GM12878 (cell line): ENCODE measurements around the gene RPL38. TPM values are rescaled to one million over a fixed set of nuclear protein-coding genes. Genes with fewer than 3 reads are reported as not detected.

Source experiments
- ATAC-seq: fragments of 200-7000 bp; cut with Tn5 transposase; 3 replicates; pipeline ENCODE4 v1.9.1; 2020; ENCODE audit warnings: mild to moderate bottlenecking, moderate library complexity
- BruUV-seq: library from RNA; stranded (reverse); fragments of 400-500 nt; replicated peaks from 2 replicates; lab custom pipeline; 2021; lab: Mats Ljungman, UMichigan
- CTCF ChIA-PET: fragments of 300-600 bp; sonication (Branson Sonifier 250); formaldehyde crosslinking; extraction: SDS; loops from one replicate; lab custom pipeline; 2021; ENCODE audit warnings: inconsistent platforms; lab: Yijun Ruan, JAX
- POLR2A ChIA-PET: fragments of 350-600 bp; formaldehyde crosslinking; extraction: SDS; loops from one replicate; lab custom pipeline; 2021; ENCODE audit warnings: inconsistent platforms; lab: Charles Lee
- RAD21 ChIA-PET: fragments of 300-600 bp; sonication (Branson Sonifier 250); formaldehyde crosslinking; loops from one replicate; lab custom pipeline; 2023; ENCODE audit warnings: antibody characterized with exemption; ENCODE audit not compliant: unreplicated experiment; lab: Charles Lee
- SMC1A ChIA-PET: fragments of 300-600 bp; sonication (Branson Sonifier 250); formaldehyde crosslinking; loops from one replicate; lab custom pipeline; 2023; ENCODE audit not compliant: unreplicated experiment, uncharacterized antibody; lab: Charles Lee
- DNase-seq: peaks from one replicate; pipeline ENCODE4 v3.0.0-alpha.2; 2011; ENCODE audit warnings: low read depth, low spot score
- FAIRE-seq: peaks from 3 replicates; lab custom pipeline; 2011; peaks lifted over from hg19 to GRCh38; lab: Jason Lieb, UNC
- H2AFZ ChIP-seq: 2 replicates; pipeline ENCODE4 v1.6.0; 2011; ENCODE audit warnings: low read depth, low read length, control low read depth; ENCODE audit not compliant: control insufficient read depth
- H3K27ac ChIP-seq: 2 replicates; pipeline ENCODE4 v1.5.1; 2011; ENCODE audit warnings: control low read depth; ENCODE audit not compliant: control insufficient read depth, insufficient read depth
- H3K27me3 ChIP-seq, 2 experiments: replicated peaks in 1 of 2; 2 replicates each; pipeline versions ENCODE4 v1.6.0 to v1.6.1; 2011; ENCODE audit warnings: low read length in 1 of 2; ENCODE audit not compliant: control insufficient read depth in 2 of 2, insufficient read depth in 2 of 2
- H3K36me3 ChIP-seq, 2 experiments: 2 replicates each; pipeline ENCODE4 v1.5.1; 2011; ENCODE audit warnings: low read length in 1 of 2; ENCODE audit not compliant: control insufficient read depth in 2 of 2, insufficient read depth in 2 of 2
- H3K4me1 ChIP-seq: 2 replicates; pipeline ENCODE4 v1.6.1; 2011; ENCODE audit warnings: mild to moderate bottlenecking, low read length, moderate library complexity, mixed read lengths; ENCODE audit not compliant: control insufficient read depth, insufficient read depth
- H3K4me2 ChIP-seq: 2 replicates; pipeline ENCODE4 v1.6.0; 2011; ENCODE audit warnings: control low read depth; ENCODE audit not compliant: control insufficient read depth, insufficient read depth
- H3K4me3 ChIP-seq: fragments of 200-600 bp; sonication (generic); 2 replicates; pipeline ENCODE4 v1.5.1; 2016
- H3K79me2 ChIP-seq: 2 replicates; pipeline ENCODE4 v1.6.0; 2011; ENCODE audit warnings: low read length; ENCODE audit not compliant: control insufficient read depth, insufficient read depth
- H3K9ac ChIP-seq: 2 replicates; pipeline ENCODE4 v1.8.0; 2011; ENCODE audit warnings: low read length, control low read depth, mixed read lengths; ENCODE audit not compliant: control insufficient read depth, insufficient read depth
- H3K9me3 ChIP-seq: replicated peaks from 3 replicates; pipeline ENCODE4 v1.5.1; 2011; ENCODE audit warnings: mild to moderate bottlenecking, low read length; ENCODE audit not compliant: control insufficient read depth, insufficient read depth
- H4K20me1 ChIP-seq: 2 replicates; pipeline ENCODE4 v1.6.0; 2011; ENCODE audit not compliant: control insufficient read depth, insufficient read depth
- ASH2L ChIP-seq: fragments of 300-600, 200-600 bp; sonication (generic); IDR thresholded peaks from 2 replicates; pipeline ENCODE4 v1.6.1; 2017; ENCODE audit warnings: low read depth, mild to moderate bottlenecking, borderline replicate concordance
- NR2C2 ChIP-seq: IDR thresholded peaks from 2 replicates; pipeline ENCODE4 v1.6.1; 2011; ENCODE audit warnings: borderline replicate concordance, low read depth; ENCODE audit not compliant: control insufficient read depth, insufficient read length
- POLR2A ChIP-seq: IDR thresholded peaks from 2 replicates; pipeline ENCODE4 v1.6.1; 2011; ENCODE audit warnings: low read depth, mild to moderate bottlenecking, low read length
- RB1 ChIP-seq: fragments of 450-650 bp; formaldehyde crosslinking; IDR thresholded peaks from 2 replicates; pipeline ENCODE4 v1.6.1; 2017; ENCODE audit warnings: mild to moderate bottlenecking, borderline replicate concordance
- RBBP5 ChIP-seq: fragments of 200-600 bp; sonication (generic); conservative IDR thresholded peaks from 2 replicates; pipeline ENCODE4 v1.6.1; 2016
- SMARCA5 ChIP-seq: fragments of 450-650 bp; IDR thresholded peaks from 2 replicates; pipeline ENCODE4 v1.6.1; 2017; ENCODE audit warnings: mild to moderate bottlenecking
- SREBF1 ChIP-seq: IDR thresholded peaks from 2 replicates; pipeline ENCODE4 v1.6.1; 2012; ENCODE audit warnings: mild to moderate bottlenecking, low read length
- STAT3 ChIP-seq: IDR thresholded peaks from 2 replicates; pipeline ENCODE4 v1.6.1; 2011; ENCODE audit warnings: low read depth, low read length, improper control_type of control experiment
- ZZZ3 ChIP-seq: IDR thresholded peaks from 2 replicates; pipeline ENCODE4 v1.6.1; 2011; ENCODE audit warnings: low read depth; ENCODE audit not compliant: control insufficient read depth, insufficient read length
- WGBS: methylation state at CpG from one replicate; pipeline ENCODE4 v1.1.6; 2016; ENCODE audit warnings: low lambda C conversion rate; ENCODE audit not compliant: insufficient replicate concordance, insufficient coverage; ENCODE audit errors: missing lambda C conversion rate; 5-methylcytosine and 5-hydroxymethylcytosine counted together
- in situ Hi-C: fragments of 300-500 bp; cut with MboI; formaldehyde crosslinking; loops from 9 replicates; pipeline ENCODE4 v1.14.3; 2018; ENCODE audit warnings: mixed read lengths
- intact Hi-C: fragments of 100-400 bp; cut with micrococcal nuclease; formaldehyde crosslinking; loops from one replicate; pipeline ENCODE4 v1.14.2; 2022; ENCODE audit not compliant: unreplicated experiment
- polyA plus RNA-seq, 11 experiments: library from polyadenylated mRNA; depleted of rRNA in 4 of 11; unstranded in 6 of 11; stranded (reverse) in 5 of 11; fragments of >200 nt; fragmentation: Nextera tagmentation in 4 of 11; fragmentation: Illumina TruSeq in 1 of 11; extraction: Ambion mirVana in 4 of 11; extraction: Trizol in 1 of 11; gene quantifications; 1 replicate in 1 of 11; 2 replicates in 10 of 11; pipeline versions ENCODE4 v1.2.1 to v1.2.3, GENCODE V29; 2011 to 2016; ENCODE audit warnings: inconsistent platforms in 2 of 11, missing spikeins in 2 of 11, low read depth in 1 of 11
- total RNA-seq, 4 experiments: library from RNA; depleted of rRNA in 3 of 4; stranded (reverse); fragments of >200 nt in 3 of 4; fragmentation: Illumina TruSeq in 1 of 4; extraction: Trizol in 1 of 4; gene quantifications; 2 replicates each; pipeline versions ENCODE4 v1.2.1 to v1.2.3, GENCODE V29; 2013 to 2021
- TF ChIP-seq, protein P1 (sequence below): fragments of 450-650 bp; formaldehyde crosslinking; IDR thresholded peaks from 2 replicates; pipeline ENCODE4 v1.5.0; 2022; ENCODE audit warnings: mild to moderate bottlenecking, missing genetic modification characterization

Gene RPL38
- total and polyA plus RNA-seq, 10 of the 15 experiments (the other 5 are each of a cell fraction or from before 2014, with no cell fraction given) = 1,318 to 4,938 (median 2,673) TPM

DNA sequence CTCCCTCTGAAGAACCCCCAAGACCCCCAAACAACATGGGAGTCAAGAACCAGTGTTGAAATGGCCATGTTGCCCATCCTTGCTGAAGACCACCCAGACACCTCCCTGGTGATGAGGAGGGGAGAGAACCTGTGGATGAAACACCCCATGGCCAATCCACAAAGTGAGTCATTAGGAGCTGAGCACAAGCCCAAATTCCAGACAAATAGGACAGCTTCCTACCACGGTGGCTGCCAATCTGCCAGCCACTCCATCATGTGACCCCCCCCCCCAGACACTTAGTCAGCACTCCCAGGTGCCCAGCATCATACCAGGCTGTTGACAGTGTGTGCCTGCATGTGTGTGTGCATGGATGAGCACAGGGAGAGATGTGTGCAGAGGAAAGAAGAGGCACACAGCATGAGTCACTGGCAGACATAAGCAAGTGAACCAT is 26.4 kb upstream of the RPL38 start:
- WGBS = 0% methylated on average over 1 of the region's 1 CpG
- intact Hi-C loops = loop anchor here (2.0 to 10.0 kb wide), 2 partner anchors 182 to 748 kb away; no protein-coding TSS in a partner anchor
- Histone ChIP-seq H3K27ac (no peak overlapping the region), H3K36me3 (no peaks in the 10 kb centered on the region), H3K79me2 (no peaks in the 10 kb centered on the region), H2AFZ (no peak overlapping the region), H3K4me1 (no peaks in the 10 kb centered on the region), H3K4me2 (no peak overlapping the region), H3K9me3 (no peaks in the 10 kb centered on the region), H4K20me1 (no peaks in the 10 kb centered on the region), H3K4me3 (no peak overlapping the region), H3K9ac (no peak overlapping the region), H3K27me3 (peaks cover 0 to 2% of the 10 kb centered on the region in 2 experiments; a peak in 3 of 4 replicates)
- in situ Hi-C loops = loop anchor here (10.0 kb wide), 2 partner anchors 58 to 742 kb away; no protein-coding TSS in a partner anchor
- CTCF ChIA-PET = interaction anchor here (1.0 to 1.3 kb wide), 3 partner anchors 12 to 749 kb away, joined by 4 to 5 read pairs (median 5); no protein-coding TSS in a partner anchor
- RAD21 ChIA-PET = interaction anchor here (1.2 kb wide), 1 partner anchor 87 kb away, joined by 3 read pairs; no protein-coding TSS in a partner anchor
- FAIRE-seq = no peak
- SMC1A ChIA-PET = interaction anchor here (2.0 kb wide), 1 partner anchor 87 kb away, joined by 6 read pairs; no protein-coding TSS in a partner anchor
- DNase-seq = no peak
- POLR2A ChIA-PET = no interaction called here
- TF ChIP-seq ZZZ3 (no peak), RBBP5 (no peak), NR2C2 (no peak), SREBF1 (no peak), ASH2L (no peak), STAT3 (no peak), SMARCA5 (no peak), RB1 (no peak), POLR2A (no peak)
- TF ChIP-seq, protein P1, sequence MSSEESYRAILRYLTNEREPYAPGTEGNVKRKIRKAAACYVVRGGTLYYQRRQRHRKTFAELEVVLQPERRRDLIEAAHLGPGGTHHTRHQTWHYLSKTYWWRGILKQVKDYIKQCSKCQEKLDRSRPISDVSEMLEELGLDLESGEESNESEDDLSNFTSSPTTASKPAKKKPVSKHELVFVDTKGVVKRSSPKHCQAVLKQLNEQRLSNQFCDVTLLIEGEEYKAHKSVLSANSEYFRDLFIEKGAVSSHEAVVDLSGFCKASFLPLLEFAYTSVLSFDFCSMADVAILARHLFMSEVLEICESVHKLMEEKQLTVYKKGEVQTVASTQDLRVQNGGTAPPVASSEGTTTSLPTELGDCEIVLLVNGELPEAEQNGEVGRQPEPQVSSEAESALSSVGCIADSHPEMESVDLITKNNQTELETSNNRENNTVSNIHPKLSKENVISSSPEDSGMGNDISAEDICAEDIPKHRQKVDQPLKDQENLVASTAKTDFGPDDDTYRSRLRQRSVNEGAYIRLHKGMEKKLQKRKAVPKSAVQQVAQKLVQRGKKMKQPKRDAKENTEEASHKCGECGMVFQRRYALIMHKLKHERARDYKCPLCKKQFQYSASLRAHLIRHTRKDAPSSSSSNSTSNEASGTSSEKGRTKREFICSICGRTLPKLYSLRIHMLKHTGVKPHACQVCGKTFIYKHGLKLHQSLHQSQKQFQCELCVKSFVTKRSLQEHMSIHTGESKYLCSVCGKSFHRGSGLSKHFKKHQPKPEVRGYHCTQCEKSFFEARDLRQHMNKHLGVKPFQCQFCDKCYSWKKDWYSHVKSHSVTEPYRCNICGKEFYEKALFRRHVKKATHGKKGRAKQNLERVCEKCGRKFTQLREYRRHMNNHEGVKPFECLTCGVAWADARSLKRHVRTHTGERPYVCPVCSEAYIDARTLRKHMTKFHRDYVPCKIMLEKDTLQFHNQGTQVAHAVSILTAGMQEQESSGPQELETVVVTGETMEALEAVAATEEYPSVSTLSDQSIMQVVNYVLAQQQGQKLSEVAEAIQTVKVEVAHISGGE = no peak
- BruUV-seq = no TSS peak
- no peak for ATAC-seq
